ENCODE data around the gene TDRD12. TPM values are rescaled to one million over a fixed set of nuclear protein-coding genes. Genes with fewer than 3 reads are reported as not detected.

Gene TDRD12
- total RNA-seq, 2 donors from 2014 or later: 0.55 to 4.1 TPM

Other genes with a start within 250 kb of the TDRD12 start
- gene PDCD5, start 138.6 kb upstream of the TDRD12 start, total RNA-seq: 10 to 100 TPM; 28.4 to 34.5 TPM
- gene ANKRD27, start 44.6 kb upstream of the TDRD12 start, total RNA-seq: 10 to 100 TPM; 33.9 to 35.8 TPM
- under 1 TPM; 0.10 to 0.52 TPM for gene RGS9BP, start 43.9 kb upstream of the TDRD12 start, total RNA-seq
- gene NUDT19, start 27.9 kb upstream of the TDRD12 start, total RNA-seq: 10 to 100 TPM; 10.2 to 10.5 TPM
- gene SLC7A9, start 150.0 kb downstream of the TDRD12 start, total RNA-seq: under 1 TPM in 1 of 2 donors, not detected in 1; 0.30 TPM

Data from T-helper 17 cell (primary cell).